Hepatic stellate cell (primary cell): ENCODE measurements around the gene SLC25A29.
A peak's percentile ranks its signal among the peaks of the same experiment; 100 is the strongest.

Experiments
- DNase-seq: peaks from one replicate; pipeline ENCODE4 v3.0.0; 2011; ENCODE audit warnings: low spot score

Gene SLC25A29

DNA sequence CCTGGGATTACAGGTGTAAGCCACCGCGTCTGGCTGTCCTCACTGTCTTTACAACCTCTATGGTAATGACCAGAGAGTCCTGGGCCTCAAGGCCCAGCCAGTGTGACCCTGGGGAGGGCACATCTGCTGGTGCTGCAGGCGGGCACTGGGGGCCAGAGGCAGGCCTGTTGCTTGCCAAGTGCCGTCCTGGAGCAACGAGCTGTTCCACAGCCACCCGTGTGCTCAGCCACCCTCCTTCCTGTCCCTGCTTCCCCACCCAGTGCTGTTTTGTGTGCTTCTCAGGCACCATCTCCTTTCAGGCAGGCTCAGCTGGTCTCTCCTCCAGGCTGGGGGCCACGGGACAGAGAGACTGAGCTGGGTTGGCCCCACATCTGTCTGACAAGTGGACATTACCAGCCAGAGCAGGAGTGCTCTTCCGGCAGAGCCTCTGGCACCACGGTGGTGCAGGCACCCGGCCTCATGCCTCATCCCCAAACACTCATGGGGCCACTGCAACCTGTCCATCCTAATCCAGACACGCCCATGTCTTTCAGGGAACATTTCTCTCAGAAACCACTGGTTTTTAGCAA is 25.9 kb upstream of the SLC25A29 start:
- no peak for DNase-seq

DNA sequence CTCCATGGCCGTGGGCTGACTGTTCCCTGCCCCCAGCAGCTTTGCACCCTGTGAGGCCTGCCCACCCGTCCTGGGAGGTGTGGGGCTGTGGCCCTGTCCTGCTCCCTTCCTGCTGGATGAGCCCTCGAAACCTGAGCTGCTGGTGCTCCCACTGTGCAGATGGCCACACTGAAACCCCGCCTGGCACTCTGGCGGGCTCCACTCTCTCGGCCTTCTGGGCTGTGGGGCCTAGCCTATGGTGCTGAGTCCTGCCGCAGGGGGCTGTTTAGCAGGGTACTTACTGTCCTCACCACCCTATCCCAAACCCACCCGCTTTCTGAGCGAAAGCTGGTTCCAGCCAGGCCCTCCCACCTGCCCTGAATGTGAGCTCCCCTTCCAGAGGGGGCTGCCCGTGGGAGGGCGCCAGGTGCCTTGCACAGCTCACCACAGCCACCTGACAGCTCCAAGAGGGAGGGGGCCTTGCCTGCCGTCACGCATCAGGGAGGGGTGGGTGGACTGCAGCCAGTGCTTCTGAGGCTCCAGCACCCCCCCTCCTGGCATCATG is 24.2 kb upstream of the SLC25A29 start:
- no peak for DNase-seq

DNA sequence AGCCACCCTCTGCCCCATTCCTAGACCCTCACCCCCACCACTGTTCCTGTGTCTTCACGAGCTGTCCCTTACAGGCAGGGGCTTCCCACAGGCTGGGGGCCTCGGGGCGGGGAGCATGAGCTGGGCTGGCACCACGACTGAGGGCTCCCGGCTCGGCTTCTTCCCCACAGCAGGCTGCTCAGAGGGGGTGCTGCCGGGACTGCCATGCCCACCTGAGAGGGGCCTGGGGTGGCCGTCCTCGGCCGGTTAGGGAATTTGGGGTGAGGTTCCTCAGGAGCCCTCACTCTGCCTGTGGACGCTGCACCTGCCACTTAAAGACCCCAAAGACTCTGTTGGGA is 23.7 kb upstream of the SLC25A29 start:
- no peak for DNase-seq

DNA sequence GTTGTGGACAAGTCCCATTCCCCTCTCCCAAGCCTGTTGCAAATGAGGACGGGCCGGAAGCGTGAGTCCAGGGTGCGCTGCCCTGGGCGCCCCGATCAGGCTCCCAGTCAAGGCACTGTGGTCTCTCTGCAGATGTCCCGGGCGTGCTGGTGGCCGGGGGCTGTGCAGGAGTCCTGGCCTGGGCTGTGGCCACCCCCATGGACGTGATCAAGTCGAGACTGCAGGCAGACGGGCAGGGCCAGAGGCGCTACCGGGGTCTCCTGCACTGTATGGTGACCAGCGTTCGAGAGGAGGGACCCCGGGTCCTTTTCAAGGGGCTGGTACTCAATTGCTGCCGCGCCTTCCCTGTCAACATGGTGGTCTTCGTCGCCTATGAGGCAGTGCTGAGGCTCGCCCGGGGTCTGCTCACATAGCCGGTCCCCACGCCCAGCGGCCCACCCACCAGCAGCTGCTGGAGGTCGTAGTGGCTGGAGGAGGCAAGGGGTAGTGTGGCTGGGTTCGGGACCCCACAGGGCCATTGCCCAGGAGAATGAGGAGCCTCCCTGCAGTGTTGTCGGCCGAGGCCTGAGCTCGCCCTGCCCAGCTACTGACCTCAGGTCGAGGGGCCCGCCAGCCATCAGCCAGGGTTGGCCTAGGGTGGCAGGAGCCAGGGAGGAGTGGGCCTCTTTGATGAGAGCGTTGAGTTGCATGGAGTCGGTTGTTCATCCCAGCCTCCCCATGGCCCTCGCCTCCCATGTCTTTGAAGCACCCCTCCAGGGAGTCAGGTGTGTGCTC is 23.2 kb upstream of the SLC25A29 start:
- DNase-seq = no peak

DNA sequence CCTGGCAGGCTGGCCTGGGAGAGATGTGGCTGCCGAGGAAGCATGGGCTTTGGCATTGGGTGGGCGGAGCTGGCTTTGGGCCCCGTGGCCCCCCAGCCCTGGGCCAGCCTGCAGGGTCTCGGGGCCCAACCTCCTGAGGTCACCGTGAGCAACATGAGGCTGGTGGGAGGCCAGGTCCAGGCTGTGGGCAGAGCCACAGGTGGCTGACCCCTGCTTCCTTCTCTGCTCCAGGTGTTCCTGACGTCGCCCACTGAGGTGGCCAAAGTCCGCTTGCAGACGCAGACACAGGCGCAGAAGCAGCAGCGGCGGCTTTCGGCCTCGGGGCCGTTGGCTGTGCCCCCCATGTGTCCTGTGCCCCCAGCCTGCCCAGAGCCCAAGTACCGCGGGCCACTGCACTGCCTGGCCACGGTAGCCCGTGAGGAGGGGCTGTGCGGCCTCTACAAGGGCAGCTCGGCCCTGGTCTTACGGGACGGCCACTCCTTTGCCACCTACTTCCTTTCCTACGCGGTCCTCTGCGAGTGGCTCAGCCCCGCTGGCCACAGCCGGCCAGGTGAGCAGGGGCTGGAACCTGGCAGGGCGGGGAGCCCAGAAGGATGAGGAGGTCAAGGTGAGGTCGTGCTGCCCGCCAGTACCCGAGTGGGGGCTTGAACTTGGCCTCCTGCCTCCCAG is 22.4 kb upstream of the SLC25A29 start:
- no peak for DNase-seq

DNA sequence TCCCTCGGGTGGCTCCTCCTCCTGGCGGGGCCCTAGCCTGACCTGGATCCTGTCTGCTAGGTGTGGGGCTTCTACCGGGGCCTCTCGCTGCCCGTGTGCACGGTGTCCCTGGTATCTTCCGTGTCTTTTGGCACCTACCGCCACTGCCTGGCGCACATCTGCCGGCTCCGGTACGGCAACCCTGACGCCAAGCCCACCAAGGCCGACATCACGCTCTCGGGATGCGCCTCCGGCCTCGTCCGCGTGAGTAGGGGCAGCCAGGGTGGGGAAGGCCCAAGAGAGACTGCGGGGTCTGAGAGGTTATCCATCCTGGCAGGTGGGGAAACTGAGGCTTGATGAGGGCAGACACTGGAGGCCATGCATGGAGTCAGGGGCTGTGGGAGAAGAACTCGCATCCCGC is 20.9 kb upstream of the SLC25A29 start:
- DNase-seq = no peak

DNA sequence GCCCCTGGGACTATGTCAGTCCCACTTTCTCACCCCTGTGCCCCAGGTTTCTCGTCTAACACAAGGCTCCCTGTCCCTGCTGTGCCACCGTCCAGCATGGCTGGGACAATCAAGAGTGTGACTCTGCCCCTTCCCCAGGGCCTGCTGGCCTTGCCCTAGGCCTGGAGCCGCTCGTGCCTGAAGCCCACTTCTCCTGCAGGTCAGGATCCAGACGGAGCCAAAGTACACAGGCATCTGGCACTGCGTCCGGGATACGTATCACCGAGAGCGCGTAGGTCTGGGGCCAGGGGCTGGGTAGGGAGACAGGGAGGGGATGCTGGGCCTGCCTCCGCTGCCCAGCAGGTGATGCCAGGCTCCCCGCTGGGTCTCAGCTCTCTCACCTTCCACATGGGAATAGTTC is 19.7 kb upstream of the SLC25A29 start:
- DNase-seq = no peak

DNA sequence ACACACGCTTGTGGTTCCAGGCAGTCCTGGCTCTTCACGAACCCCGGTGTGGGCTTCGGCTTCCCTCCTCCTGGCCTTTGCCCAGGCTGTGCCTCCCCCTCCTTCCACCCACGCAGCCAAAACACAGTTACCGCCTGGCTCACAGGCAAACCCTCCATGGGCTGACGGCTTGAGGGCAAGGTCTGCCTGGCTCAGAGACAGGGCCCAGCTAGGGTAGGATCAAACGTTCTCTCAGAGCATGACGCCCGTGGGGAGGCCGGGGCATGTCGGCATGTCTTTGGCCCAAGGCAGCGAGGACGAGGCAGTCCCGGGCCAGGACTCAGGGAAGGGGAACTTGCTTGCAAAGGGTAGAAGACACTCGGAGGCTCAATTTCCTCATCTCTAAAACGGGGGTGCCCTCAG is 19.0 kb upstream of the SLC25A29 start:
- DNase-seq = no peak

DNA sequence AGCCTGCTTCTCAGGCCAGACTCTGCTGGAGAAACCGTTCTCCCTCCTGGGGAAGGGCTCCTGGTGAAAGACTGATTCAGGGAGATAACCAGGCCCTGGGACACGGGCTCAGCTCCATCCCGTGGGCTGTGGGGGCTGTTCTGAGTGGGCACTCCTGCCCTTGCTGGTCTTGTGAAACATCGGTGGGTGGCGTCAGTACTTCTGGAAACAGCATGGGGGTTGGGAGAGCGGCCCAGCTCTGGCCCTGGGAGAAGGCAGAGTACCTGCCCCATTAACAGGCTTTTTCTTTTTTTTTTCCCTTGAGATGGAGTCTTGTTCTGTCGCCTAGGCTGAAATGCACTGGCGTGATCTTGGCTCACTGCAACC is 17.7 kb upstream of the SLC25A29 start:
- DNase-seq = no peak

DNA sequence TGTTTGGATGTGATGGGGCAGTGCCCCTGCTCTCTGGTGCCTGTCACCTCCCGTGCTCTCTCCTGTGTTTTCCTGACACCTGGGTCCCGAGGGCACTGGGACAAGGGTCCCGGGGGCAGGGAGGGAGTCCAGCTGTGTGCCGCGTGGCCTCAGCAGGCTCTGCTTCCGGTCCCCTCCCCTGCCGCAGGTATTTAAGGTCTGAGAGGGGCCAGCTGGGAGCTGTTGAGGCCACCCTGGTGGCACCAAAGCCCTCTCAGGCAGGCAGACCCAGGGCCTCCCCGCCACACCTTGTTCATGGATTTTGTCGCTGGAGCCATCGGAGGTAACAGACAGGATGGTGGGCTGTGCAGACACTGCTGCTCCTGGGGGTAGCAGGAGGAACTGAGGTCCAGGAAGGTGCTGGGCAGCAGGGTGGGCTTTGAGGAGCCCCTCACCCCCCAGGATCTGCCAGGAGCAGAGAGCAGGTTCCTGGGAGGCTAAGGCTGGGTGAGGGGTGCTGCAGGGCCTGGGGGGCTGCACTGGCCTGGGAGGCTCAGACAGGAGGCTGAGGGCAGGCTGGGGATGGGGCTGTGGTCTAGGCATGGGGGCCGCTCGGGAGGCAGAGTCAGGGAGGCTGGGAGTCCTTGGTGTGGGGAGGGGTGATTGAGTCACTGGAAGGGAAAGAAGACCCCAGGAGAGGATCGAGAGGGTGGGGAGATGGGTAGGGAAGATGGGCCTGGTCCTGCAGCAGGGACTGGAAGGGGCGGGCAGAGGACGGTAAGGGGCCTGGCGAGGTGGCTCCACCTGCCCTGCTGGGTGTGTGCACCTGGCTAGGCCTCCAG is 17.1 kb upstream of the SLC25A29 start, which contains the start of gene SLC25A47:
SLC25A47 (plus strand) TSS at position 219 of the 821 bp plus-strand sequence; CDS start at position 295, 76 bp downstream.
- DNase-seq = no peak

DNA sequence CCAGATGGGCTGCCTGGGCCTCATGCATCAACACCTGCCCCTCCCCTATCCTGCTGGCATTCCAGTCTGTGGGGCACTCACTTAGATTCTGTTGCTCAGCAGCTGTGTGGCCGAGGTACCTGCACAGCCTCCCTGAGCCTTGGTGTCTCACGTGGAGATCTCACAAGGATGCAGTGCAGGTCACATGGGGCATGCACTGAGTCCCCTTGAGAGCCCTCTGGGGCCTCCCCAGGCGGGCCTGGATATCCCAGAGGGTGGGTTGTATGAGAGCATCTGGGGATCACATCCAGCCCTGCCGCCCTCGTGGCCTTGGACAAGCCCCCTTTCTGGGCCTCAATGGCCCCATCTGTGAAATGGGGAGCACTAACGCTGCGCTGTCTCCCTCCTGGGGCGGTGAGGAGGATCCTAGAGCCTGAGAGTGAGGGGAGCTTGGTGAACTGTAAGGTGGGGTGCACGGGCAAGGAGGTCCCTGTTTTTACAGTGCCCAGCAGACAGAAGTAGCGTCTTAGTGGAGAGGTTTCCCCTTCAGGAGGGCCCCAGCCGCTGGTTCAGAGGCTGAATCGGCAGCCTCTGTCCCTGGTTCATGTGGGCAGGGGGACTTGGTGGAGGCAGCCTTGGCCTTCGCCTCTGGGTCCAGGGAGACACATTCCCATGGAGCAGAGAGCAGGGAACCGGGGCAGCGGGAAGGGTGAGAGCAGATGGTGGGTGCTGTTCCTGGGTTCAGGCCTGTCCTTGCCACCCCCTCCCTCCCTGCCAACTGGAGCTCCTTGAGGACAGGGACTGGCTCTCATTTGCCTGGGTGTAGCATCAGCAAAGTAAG is 16.1 kb upstream of the SLC25A29 start:
- no peak for DNase-seq

DNA sequence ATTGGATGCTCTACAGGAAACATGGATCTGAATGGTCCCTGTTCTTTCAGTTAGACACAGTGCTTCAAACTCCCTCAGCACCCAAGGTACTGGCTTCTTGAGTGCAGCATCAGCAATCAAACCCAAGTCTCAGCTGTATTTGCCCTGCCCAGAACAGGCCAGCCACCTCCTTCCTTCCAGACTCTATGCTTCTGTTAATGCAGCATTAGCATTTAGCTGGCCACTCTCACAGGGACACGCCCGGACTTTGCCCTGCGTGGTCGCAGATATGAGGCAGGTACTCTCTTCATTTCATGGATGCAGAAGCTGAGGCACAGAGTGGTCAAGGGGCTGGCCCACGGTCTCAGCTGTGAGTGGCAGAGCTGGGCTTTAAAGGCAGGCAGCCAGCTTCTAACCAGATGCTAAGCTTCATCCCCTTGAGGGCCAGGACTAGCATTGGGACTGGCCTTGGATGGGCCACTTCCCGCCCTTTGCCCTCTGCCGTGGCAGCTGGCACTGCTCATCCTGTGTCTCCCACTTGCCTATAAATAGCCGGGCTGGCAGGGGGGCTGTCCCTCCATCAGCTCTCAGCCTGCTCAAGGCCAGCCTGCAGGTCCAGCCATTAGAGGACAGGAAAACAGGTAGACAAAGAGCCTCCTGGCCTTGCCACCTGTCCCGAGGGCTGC is 15.4 kb upstream of the SLC25A29 start:
- no peak for DNase-seq

DNA sequence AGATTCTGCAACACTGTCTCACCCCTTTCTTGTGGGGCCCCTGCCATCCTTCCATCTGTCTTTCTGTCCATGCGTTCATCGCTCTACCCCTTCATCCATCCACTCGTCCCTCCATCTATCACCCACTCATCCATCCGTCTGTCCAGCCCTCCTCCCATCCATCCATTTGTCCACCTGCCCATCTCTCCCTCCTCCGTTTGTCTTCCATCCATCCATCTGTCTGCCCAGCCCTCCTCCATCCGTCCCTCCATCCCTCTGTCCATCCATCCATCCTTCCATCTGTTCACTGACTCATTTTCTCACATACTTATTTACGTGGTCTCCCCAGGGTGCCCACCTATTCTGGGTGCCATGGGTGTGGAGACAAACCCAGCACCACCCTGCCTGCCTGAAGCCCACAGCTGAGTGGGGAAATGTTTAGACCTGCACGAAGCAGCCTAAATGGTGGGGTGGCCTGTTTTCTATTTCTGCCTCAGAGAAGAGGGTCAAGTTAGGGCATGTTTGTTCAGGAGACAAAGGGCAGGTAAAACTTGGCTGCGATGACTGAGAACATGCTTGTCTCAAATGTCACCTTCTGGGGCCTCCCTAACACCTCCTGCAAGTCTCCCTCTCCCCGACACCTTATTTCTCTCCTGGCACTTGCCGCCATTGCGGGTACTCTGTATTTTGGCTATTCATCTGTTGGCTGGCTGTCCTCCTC is 14.1 kb upstream of the SLC25A29 start:
- no peak for DNase-seq

DNA sequence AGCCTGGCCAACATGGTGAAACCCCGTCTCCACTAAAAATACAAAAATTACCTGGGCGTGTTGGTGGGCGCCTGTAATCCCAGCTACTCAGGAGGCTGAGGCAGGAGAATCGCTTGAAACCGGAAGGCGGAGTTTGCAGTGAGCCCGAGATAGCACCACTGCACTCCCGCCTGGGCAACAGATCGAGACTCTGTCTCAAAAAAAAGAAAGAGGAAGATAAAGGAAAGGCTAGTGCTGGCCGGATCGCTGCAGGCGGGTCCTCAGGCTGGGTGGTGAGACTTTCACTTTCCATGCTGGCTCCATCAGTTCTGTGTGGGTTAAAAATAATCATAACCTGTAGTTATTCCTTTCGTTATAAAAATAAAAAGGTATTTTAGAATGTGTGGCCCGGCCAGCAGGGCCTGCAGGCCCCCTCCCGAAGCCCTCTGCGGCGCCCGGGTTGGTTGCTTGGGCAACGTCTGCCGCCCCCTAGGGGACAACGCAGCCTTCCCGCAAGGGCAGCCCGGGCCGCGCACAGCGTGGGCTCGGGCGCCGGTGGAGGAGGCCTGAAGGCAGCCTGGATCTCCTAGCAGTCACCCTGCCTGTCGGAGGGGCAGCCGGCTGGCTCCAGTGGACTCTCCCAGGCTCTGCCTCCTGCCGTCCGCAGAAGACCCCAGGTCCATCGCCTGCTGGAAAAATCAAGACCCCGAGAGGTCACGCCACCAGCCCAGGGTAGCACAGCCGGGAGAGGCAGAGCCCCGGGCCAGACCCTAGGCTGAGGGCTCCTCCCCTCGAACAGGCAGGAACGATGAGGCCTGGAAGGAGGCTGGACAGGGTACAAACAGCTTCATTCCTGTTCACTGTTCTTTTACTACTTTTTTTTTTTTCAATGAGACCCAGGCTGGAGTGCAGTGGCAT is 11.9 kb upstream of the SLC25A29 start:
- DNase-seq = peak; percentile 89

DNA sequence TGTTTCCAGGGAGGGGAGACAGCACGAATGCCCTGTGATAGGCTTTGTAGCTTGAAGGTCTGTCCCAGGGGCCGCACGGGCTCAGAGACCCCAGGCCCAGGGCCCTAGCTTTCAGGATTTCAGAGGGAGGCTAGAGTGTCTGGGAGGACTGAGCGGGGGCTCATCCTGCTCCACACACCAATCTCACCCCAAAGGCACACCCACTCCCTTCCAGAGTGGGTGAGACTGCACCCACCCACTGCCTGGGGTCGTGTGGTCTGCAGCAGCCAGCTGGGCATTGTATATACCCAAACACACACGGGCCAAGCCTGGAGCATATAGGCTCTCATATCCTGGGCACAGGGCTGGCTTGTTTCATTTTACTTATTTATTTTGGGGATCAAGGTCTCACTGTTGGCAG is 11.1 kb upstream of the SLC25A29 start:
- DNase-seq = no peak

DNA sequence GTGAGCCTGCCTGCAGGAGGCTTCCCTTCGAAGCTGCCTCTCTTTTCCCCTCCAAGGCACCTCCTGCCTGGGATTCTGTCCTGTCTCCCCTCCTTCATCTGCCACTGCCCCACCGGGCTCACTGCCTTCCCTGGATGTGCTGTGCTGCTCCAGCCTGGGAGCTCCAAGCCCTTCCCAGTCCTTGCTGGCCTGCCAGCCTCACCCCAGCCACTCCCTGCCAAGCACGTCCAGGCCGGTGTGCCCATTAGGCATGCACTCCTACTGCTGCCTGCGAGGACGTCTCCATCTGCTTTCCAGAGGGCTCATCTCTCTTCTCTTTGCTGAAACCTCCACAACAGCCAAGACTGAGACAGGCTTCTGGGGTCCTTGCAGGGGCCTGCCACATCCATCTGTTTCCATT is 8.5 kb upstream of the SLC25A29 start:
- no peak for DNase-seq

DNA sequence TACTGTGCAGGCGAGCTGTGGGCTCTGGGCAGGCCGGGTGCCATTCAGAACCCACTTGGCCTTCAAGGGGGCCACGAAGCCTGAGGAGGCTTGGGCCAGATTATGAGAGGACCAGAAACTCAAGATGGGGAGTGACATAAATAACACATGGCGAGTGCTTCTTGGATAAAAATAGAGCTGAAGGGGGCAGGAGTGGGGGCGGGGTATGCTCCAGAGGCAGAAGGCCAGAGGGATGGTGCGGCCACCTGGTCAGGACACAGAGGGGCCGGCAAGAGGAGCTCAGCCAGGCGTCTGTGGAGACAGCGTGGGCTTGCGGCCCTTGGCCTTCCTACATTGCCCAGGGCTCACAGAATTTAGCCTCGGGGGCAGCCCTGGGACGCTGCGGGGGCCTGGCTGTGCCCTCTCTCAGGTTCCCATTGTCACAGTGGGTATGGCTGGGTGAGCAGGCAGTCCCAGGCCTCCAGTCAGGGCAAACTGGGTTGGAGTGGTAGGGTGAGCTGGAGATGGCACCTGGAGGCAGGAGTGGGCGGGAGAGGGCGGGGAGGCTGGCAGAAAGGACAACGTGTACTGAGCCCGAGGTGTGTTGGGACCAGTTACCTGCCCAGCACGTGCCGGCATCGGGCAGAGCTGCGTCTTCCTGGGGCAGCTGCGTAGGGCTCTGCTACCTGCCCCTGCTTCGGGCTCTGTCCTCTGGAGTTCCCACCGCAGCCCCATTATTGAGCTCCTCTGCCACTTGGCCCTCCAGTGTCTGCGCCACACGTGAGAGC is 7.4 kb upstream of the SLC25A29 start:
- no peak for DNase-seq

DNA sequence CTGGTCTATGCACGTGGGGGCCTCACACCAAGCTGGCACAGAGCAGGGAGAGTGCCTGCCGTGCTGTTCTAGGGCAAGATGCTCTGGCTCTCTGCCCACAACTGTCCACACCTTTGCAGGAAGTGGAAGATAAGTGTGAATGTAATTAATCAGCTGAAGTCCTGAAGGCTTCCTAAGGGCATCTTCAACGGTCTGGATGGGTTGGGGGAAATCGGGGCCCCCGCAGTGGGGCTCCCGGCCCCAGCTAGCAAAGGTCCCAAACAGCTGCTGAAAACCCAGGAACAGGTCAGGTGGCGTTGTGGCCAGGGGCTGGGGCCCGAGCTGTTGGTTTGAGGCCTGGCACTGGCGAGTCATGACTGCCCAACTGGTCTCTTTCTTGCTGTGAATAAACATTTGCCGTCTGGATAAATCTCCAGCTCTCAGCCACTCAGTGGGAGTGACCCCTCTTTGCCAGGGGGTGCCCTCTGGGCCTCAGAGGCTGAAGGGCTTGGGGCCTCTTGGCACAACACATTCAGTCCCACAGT is 6.7 kb upstream of the SLC25A29 start:
- no peak for DNase-seq
